Choroid plexus epithelial cell (primary cell): ENCODE results near the gene SERPINE2.
A peak's percentile ranks its signal among the peaks of the same experiment; 100 is the strongest.

Experiments
- DNase-seq: peaks from one replicate; pipeline ENCODE4 v3.0.0-alpha.2; 2010; ENCODE audit warnings: low read depth
- H3K4me3 ChIP-seq: 2 replicates; pipeline ENCODE4 v1.5.1; 2011; ENCODE audit warnings: low read depth, mild to moderate bottlenecking, control low read depth, low read length, moderate library complexity
- CTCF ChIP-seq: conservative IDR thresholded peaks from 2 replicates; pipeline ENCODE4 v1.5.1; 2011; ENCODE audit warnings: low read depth, mild to moderate bottlenecking, control low read depth, inconsistent platforms, low read length, moderate library complexity

Gene SERPINE2

GRCh38 chr2:224017957-224018356, 21.1 kb downstream of the SERPINE2 start:
- TF ChIP-seq CTCF, result no peak
- no peak for DNase-seq

DNA sequence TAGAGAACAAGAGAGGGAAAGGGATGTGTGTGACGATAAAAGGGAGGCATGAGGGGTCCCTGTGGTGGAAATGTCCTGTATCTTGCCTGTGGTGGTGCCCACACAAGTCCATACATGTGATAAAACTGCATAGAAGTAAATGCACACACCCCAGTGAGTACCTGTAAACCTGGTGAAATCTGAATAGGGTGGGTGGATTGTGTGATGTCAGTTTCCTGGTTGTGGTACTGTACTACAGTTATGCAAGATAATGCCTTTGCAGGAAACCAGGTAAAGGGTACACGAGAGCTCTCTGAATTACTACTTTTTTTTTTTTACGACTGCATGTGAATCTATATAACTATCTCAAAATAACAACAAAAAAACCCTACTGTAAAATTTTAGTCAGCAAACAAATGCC, 22.1 kb downstream of the SERPINE2 start:
- no peak overlapping the region for H3K4me3 ChIP-seq
- no peak for DNase-seq
- no peak for TF ChIP-seq CTCF

More at GRCh38 chr2:224017957-224018356, 21.1 kb downstream of the SERPINE2 start:
- H3K4me3 ChIP-seq, result no peak overlapping the region

GRCh38 chr2:224014336-224014735, 24.8 kb downstream of the SERPINE2 start:
- no peak overlapping the region for H3K4me3 ChIP-seq
- no peak for DNase-seq
- TF ChIP-seq CTCF, result no peak

- no peak for DNase-seq
- no peak for TF ChIP-seq CTCF
- no peak overlapping the region for H3K4me3 ChIP-seq
These were observed 27.2 kb downstream of the SERPINE2 start for GRCh38 chr2:224011837-224012236.

GRCh38 chr2:224009605-224010315, 29.3 kb downstream of the SERPINE2 start:
- TF ChIP-seq CTCF, result no peak
- DNase-seq, result peak; percentile 23
- no peak overlapping the region for H3K4me3 ChIP-seq

DNA sequence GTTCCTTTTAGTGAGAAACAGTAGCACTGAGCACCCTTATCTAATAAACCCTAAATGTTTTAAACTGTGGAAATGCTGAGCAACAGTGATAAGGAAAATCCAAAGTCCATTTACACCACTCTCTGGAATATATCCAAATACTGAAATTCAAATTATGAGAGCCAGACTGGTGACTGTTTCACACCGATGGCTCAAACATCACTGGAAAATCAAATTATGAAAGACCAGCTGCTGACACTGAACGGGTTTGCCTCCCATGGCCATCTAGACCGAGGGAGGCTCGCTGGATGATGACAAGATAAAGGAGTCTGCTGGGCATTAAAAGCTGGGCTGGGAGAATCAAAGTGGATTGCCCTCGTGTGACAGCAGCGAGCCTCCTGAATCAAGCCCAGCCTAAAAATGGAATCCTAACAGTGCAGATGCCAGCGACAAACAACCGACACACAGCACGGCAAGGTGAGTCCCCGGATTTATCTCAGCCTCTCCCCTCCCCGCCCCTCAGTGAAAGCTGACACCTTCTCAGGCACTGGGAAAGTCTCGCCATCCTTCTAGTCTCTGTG, 30.3 kb downstream of the SERPINE2 start:
- DNase-seq, result no peak
- no peak for TF ChIP-seq CTCF
- H3K4me3 ChIP-seq, result no peak overlapping the region
